Measurements from ENCODE around the gene CFAP141. TPM values are rescaled to one million over a fixed set of nuclear protein-coding genes. Genes with fewer than 3 reads are reported as not detected.

CFAP141 gene
- total and polyA plus RNA-seq, 4 donors = not detected

GRCh38 chr1:154225370-154225769 lies 19.2 kb upstream of the CFAP141 start:
- Histone ChIP-seq H3K4me1 (ENCODE audit: control insufficient read depth in 4 of 4, insufficient read depth in 4 of 4, low read length in 3 of 4) (peaks cover 1 to 13% (median 9%) of the 10 kb centered on the region in 4 donors), H3K9me3 (ENCODE audit: control insufficient read depth in 4 of 4, low read length in 3 of 4) (no peaks in the 10 kb centered on the region), H3K36me3 (ENCODE audit: control insufficient read depth in 4 of 4, insufficient read depth in 3 of 4, low read depth in 1 of 4, low read length in 3 of 4) (peaks cover 11 to 34% (median 28%) of the 10 kb centered on the region in 4 donors), H3K27me3 (ENCODE audit: control insufficient read depth in 4 of 4, insufficient read depth in 4 of 4, low read length in 3 of 4) (no peaks in the 10 kb centered on the region), H3K9ac (ENCODE audit: low read depth in 1 of 2, low read length in 2 of 2) (no peak overlapping the region), H3K4me3 (ENCODE audit: low read depth in 1 of 3, low read length in 3 of 3) (no peak overlapping the region), H3K27ac (ENCODE audit: low read depth in 1 of 2, low read length in 2 of 2) (no peak overlapping the region)
- TF ChIP-seq TAF1 (conservative IDR thresholded peaks at IDR 0.05) (no peak), ZBTB33 (IDR thresholded peaks at IDR 0.05) (no peak), CTCF (IDR thresholded peaks at IDR 0.05; ENCODE audit: low read depth, low read length, missing input control) (no peak), FOXA1 (IDR thresholded peaks at IDR 0.05) (no peak), ATF3 (IDR thresholded peaks at IDR 0.05) (no peak), REST (IDR thresholded peaks at IDR 0.05) (no peak), YY1 (IDR thresholded peaks at IDR 0.05) (no peak), EGR1 (IDR thresholded peaks at IDR 0.05; ENCODE audit: low read depth in 2 of 2) (no peak), MAX (IDR thresholded peaks at IDR 0.05) (no peak), HNF4G (IDR thresholded peaks at IDR 0.05) (no peak), FOXA2 (IDR thresholded peaks at IDR 0.05) (no peak), GABPA (IDR thresholded peaks at IDR 0.05 in 1 of 2, conservative IDR thresholded peaks at IDR 0.05 in 1 of 2) (no peak), RAD21 (IDR thresholded peaks at IDR 0.05) (no peak), NR2F2 (IDR thresholded peaks at IDR 0.05) (no peak), RXRA (IDR thresholded peaks at IDR 0.05) (no peak), HNF4A (conservative IDR thresholded peaks at IDR 0.05) (no peak), JUND (IDR thresholded peaks at IDR 0.05) (no peak), SP1 (IDR thresholded peaks at IDR 0.05) (no peak)
- no peak for DNase-seq (ENCODE audit: low spot score)
- over 99% methylated on average over 2 of the region's 2 CpGs for WGBS
